Nucleus accumbens (tissue), 56 donors: ENCODE data around the gene GZMH.
A peak's percentile ranks its signal among the peaks of the same experiment; 100 is the strongest.
"Not testable (repeated sequence)": the region's sequence is repeated elsewhere in the genome, so short reads cannot be mapped to it uniquely, and the experiment has no call there.

ENCODE experiments used
- DNase-seq, 56 donors: peaks; one replicate each; lab custom pipeline; 2025; lab: John Stamatoyannopoulos, UW

The GZMH gene

GRCh38 chr14:24609655-24610344 lies at the start of gene GZMH:
TSS of gene GZMH (minus strand) at chr14:24609685. CDS start at chr14:24609613, 72 bp downstream.
- no peak for DNase-seq

- not testable (repeated sequence) for DNase-seq
These were observed 38.9 kb upstream of the GZMH start for GRCh38 chr14:24648361-24648760.

GRCh38 chr14:24639905-24640304 lies 30.4 kb upstream of the GZMH start:
- DNase-seq: no peak

DNA sequence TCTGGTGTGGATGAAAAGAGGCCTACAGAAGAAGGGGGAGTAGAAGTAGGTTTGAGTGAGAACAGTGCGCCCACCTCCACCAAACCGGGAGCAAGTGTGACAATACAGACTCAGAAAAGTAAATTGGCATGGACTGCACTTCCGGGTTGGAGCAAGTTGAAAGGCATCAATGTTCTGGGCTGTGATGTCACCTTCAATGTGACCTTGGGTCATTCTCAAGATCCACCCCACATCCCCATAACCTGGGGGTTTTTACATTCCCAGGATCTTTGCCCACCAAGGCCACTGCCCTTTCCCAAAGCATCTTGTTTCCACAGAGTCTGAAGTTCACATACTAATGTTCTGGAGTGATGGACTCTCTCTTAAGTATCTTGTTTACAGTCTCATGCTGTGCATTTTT lies 29.8 kb upstream of the GZMH start:
- no peak for DNase-seq

DNA sequence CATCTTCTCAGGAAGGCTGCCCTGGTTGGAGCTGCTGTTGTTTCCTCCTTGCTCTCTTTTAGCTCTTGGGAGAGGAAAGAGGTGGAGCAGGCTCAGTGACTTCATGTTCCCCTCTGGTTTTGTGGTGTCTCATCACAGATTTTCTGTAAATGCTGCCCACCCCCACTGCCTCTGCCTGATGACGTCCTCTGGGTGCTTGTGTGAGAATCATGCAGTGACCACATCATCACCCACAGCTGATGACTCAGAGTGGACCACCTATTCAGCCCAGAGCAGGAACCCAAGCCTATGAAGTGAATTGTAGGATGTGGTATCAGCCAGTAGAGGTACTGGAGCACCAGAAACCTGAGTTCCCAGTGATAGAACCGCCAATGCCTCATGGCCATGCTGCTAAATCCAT lies 24.7 kb upstream of the GZMH start, which contains the start of gene GZMB:
GZMB (minus strand) TSS at position 33 of the 400 bp plus-strand sequence; CDS start at position 3, 30 bp downstream.
- DNase-seq: no peak

- no peak for DNase-seq
These were observed 23.9 kb upstream of the GZMH start for GRCh38 chr14:24633353-24633752.

GRCh38 chr14:24632761-24633160 lies 23.3 kb upstream of the GZMH start:
- DNase-seq: no peak

- peak in 1 of 56 donors; percentile 10 for DNase-seq
These were observed 22.9 kb upstream of the GZMH start for GRCh38 chr14:24632336-24632735.

DNA sequence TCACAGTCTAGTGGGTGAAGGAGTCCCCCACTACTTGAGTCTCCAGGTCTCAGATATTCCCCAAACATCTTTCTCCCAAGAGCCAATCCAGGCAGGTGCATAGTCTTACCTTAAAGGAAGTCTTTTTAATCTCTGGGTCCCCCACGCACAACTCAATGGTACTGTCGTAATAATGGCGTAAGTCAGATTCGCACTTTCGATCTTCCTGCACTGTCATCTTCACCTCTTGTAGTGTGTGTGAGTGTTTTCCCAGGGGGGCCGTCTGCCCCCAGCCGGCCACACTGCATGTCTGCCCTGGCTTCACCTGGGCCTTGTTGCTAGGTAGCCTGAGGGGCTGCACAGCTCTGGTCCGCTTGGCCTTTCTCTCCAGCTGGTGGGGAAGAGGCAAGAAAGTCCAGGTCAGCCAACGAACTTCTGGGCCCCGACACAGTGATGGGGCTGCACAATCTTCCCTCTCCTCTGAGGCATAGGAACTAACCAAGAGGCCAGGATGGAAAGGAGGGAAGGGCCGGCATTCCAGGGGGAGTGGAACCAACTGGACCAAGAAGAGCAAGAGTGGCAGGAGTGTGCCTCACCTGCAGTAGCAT lies 22.4 kb upstream of the GZMH start:
- peak in 1 of 56 donors; percentile 32 for DNase-seq

DNA sequence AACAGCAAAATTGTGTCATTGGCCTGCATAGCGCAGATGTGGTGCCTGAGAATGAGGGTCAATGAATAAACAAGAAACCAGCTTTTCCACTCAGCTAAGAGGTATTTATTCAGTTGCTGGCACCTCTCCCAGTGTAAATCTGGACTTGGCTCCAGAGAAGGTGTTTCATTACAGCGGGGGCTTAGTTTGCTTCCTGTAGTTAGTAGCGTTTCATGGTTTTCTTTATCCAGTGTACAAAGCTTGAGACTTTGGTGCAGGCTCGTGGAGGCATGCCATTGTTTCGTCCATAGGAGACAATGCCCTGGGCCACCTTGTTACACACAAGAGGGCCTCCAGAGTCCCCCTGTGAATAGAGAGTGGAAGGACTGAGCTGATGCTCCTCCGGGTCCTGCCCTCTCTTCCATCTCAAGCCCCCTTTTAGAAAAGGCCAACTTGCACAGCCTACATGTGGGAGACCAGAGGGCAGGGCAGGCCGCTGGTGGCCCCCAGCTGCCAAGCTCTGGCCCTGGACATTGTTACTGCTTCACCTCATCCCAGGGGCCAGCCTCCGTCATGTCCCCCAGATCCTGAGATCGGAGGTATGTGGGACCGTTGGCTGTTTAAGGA lies 21.5 kb upstream of the GZMH start:
- DNase-seq: no peak

GRCh38 chr14:24630087-24630871 lies 20.8 kb upstream of the GZMH start:
- DNase-seq: no peak

GRCh38 chr14:24629521-24629920 lies 20.0 kb upstream of the GZMH start:
- DNase-seq: no peak

GRCh38 chr14:24613747-24614146 lies 4.3 kb upstream of the GZMH start:
- DNase-seq: no peak

DNA sequence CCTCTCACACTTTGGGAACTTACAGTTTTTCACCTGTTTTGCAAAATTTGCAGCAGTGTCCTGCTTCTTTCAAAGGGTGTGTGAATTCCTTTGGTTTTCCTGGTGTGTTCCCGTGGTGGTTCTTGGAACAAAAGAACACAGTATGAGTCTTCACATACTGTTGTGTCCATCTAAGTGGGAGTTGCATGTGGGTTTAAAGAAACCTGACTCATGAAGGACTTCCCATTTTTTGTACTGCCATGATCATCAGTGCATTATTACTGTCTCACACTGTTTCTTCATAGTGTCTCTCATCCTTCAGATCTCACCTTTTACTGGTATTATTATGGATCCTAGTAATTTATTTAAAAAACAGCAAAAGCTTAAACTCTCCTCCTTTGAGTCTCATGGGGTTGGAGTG lies 3.8 kb upstream of the GZMH start:
- DNase-seq: no peak

DNA sequence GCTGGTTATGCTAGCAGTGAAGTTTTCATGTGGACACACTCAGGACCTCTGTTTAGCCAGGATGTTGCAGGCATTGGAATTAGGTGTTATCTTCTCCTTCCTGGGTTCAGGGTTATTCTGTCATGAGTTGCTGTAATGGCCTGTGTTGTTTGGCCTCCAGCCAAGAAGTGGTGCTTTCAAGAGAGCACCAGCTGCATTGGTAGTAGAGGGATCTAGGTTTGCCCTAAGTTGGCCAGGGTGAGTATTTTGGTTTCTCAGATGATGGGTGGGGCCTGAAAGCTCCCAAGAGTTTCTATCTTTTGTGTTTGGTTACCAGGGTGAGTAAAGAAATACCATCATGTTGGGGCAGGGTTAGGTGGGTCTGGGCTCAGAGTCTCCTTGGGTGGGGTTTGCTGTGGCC lies 2.7 kb upstream of the GZMH start:
- DNase-seq: no peak

DNA sequence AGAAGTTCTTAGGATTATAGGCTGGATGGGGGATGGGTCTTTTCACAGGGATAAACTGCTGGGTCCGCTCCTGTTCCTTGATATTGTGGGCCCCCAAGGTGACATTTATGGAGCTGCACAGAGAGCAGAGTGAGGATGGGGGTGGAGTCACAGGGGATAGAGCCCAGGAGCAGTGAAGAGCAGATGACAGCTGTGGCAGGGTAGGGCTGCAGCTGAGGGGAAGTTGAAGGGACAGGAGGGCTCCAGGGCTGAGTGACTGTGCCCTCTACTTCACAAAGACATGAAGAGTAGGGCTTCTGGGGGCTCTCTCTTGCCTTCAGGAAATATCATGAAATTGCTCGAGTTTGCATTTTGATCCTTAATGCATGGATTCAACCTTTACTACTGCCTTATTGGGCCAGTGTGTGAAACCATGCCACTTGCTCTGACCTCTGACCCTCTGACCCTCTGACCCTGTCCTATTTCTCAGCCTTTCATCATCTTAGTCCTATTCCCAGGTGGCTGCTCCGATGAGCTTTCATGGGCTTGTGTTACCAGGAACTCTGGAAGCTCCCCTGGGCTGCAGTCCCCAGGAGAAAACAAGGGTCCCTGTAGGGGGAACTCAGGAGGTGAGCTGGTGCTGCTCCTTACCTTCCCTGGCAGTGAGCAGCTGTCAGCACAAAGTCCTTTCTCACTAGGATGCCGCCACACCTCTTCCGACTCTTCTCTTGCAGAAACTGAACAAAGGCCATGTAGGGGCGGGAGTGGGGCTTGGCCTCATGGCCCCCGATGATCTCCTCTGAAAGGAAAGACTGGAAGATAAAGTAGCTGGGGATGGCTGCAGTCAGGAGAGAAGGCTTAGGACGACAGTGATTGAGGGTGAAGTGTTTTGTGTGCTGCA lies 1.6 kb downstream of the GZMH start:
- no peak for DNase-seq

GRCh38 chr14:24607081-24607480 lies 2.4 kb downstream of the GZMH start:
- no peak for DNase-seq

DNA sequence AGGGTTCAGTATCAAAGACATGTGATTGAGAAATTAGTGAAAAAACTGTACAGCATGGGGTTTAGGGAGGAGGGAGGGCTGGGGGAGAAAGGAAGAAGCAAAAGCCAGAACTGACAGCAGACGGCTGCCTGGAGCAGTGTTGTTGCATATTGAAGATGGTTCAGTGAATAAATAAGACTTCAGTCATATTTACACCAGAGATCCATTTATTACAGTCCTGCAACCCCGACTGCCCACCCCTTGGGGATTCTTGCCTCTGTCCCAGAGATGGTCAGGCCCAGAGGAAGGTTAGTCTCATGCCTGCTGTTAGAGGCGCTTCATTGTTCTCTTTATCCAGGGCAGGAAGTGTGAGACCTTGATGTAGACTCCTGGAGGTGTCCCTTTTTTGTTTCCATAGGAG lies 3.2 kb downstream of the GZMH start:
- DNase-seq: no peak

DNA sequence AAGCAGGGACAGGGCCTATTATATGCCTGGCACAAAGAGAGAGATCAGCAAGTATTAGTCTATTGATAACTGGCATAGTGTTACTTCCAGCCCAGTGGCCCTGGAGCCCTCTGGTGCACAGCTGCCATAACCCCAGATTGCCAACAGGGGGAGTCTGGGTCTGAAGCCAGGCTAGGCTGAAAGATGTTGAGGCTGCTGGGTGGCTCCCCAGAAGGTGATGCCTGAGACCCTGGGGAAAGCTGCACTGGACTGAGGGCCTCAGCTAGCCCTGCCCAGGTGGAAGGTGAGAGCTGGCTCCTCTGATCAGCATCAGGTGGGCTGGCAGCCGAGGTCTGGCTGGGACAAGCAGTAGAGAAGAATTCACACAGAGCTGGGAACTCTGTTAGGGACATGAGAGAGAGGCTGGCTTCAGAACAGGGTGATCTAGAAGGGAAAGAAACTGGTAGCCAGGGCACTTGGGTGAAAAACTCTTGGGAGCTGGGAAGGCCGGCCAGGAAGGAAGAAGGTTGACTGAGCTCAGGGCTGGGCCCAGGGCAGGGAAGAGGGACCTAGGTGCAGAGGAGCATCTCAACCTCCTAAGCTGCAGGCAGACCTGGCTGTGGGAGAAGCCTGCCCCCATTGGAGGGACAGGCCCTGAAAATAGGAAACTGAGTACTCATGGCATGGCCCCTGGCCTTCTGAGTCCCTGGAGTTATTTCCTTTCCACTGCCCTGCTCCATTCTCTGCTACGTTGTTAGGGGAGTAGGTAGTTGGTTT lies 3.9 kb downstream of the GZMH start:
- peak in 1 of 56 donors; percentile 1 for DNase-seq
